Middle frontal gyrus (tissue), 1 donor: ENCODE data around the gene CT47C1.
"Not testable (repeated sequence)": the region's sequence is repeated elsewhere in the genome, so short reads cannot be mapped to it uniquely, and the experiment has no call there.

Experiments
- DNase-seq: peaks from one replicate; pipeline ENCODE4 v3.0.0-alpha.2; 2015; ENCODE audit warnings: low spot score; ENCODE audit errors: extremely low spot score

CT47C1 gene

DNA sequence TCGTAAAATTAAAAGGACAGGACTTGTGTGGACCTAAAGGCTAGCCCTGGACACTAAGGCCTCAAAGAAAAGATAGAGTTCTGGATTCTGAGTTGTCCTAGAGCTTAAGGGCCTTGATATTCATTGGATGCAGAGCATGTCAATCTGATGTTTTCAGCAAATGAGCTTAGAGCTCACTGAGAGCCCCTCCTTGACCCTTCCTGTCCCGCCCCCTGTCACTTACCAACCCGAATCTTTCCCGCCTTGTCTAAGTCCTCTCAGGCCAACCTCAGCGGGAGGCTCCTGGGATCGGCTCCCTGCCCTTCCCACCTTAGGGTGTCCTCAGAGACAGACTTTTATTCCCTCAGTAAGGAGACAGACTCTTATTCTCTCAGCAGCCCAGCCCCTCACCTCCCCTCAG, at the start of gene CT47C1:
TSS of gene CT47C1 (plus strand) at position 250 of the 400 bp plus-strand sequence. CDS start 233 bp downstream, outside the sequence.
- no peak for DNase-seq

DNA sequence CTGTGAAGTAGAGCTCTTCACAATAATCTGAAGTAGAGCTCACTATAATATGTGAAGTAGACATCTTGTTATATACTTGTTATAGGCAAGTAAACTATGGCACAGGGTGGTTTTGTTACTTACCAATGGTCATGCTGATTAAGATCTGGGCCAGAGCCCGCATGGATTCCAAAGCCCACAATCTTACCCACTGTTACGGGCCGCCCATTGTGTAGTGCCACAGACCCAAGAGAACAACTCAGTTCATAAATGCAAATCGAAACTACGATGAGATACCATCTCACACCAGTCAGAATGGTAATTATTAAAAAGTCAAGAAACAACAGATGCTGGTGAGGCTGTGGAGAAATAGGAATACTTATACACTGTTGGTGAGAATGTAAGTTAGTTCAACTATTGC, 46.9 kb upstream of the CT47C1 start:
- DNase-seq: no peak

DNA sequence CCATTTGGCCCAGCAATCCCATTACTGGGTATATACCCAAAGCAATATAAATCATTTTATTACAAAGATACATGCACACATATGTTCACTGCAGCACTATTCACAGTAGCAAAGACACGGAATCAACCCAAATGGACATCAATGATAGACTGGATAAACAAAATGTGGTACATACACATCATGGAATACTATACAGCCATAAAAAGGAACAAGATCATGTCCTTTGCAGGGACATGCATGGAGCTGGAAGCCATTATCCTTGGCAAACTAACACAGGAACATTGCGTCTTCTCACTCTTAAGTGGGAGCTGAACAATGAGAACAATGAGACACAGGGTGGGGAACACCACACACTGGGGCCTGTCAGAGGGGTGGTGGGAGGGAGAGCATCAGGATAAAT, 46.4 kb upstream of the CT47C1 start:
- not testable (repeated sequence) for DNase-seq

DNA sequence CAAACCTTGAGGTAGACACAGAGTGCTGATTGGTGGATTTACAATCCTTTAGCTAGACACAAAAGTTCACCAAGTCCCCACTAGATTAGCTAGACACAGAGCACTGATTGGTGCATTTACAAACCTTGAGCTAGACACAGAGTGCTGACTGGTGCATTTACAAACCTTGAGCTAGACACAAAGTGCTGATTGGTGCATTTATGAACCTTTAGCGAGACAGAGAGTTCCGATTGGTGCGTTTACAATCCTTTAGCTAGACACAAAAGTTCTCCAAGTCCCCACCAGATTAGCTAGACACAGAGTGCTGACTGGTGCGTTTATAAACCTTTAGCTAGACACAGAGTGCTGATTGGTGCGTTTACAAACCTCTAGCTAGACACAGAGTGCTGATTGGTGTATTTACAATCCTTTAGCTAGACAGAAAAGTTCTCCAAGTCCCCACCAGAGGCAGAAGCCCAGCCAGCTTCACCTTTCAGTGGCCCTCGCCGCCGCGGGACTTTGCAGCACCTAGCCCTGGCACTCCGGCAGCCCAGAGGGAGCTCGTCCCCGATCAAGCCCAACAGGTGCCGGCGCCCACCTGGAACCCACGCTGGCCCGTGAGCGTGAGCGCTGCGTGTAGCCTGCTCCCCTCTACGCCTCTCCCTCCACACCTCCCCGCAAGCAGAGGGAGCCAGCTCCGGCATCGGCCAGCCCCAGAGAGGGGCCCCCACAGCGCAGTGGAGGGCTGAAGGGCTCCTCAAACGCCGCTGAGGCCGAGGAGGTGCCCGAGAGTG, 44.6 kb upstream of the CT47C1 start:
- DNase-seq: not testable (repeated sequence)

DNA sequence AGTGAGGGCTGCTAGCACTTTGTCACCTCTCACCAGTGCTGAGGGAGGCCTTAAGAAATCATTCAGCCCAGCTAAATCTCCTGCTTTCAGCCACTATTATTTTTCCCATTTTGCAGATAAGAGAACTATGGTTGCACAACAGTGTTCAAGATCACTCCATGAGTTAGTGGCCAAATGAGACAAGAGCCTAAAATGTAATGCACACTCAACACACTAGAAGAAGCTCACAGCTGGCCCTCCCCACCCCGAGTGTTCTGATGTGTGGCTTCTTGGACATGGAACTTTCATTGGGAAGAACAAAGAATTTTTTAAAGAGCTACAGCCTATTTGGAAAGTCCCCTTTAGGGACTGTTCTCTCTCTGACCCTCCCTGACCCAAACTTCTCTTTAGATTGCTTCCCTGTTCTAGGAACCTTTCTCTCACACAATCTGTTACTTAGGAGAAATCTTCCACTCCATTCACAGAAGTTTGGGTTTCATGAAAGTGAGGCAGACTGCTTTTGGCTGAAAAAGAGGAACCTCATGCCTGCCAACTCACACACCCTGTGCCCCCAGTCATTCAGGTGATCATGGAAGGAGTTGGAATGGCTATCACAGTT, 44.0 kb upstream of the CT47C1 start:
- no peak for DNase-seq

DNA sequence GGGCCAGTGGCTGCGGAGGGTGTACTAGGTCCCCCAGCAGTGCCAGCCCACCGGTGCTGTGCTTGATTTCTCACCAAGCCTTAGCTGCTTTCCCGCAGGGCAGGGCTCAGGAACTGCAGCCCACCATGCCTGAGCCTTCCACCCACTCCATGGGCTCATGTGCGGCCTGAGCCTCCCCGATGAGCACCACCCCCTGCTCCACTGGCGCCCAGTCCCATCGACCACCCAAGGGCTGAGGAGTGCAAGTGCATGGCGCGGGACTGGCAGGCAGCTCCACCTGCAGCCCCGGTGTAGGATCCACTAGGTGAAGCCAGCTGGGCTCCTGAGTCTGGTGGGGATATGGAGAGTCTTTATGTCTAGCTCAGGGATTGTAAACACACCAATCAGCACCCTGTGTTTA, 43.1 kb upstream of the CT47C1 start:
- DNase-seq: not testable (repeated sequence)

DNA sequence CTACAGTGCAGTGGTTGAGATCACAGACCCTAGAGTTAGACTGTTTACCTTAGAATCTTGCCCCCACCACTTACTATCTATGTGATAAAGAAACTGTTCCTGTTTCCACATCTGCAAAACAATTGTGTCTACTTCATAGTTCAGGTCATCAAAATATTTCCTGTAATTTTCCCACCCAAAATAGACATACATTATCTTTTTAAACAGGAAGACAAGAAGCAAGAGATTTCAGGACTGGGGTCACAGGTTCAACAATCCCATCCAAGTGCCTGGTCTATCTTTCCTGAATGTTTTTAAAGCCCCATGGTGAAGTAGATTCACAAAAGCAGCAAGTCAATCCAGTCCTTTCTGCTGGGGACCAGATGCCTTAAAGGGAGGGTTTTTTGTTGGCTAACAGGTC, 41.8 kb upstream of the CT47C1 start:
- no peak for DNase-seq

DNA sequence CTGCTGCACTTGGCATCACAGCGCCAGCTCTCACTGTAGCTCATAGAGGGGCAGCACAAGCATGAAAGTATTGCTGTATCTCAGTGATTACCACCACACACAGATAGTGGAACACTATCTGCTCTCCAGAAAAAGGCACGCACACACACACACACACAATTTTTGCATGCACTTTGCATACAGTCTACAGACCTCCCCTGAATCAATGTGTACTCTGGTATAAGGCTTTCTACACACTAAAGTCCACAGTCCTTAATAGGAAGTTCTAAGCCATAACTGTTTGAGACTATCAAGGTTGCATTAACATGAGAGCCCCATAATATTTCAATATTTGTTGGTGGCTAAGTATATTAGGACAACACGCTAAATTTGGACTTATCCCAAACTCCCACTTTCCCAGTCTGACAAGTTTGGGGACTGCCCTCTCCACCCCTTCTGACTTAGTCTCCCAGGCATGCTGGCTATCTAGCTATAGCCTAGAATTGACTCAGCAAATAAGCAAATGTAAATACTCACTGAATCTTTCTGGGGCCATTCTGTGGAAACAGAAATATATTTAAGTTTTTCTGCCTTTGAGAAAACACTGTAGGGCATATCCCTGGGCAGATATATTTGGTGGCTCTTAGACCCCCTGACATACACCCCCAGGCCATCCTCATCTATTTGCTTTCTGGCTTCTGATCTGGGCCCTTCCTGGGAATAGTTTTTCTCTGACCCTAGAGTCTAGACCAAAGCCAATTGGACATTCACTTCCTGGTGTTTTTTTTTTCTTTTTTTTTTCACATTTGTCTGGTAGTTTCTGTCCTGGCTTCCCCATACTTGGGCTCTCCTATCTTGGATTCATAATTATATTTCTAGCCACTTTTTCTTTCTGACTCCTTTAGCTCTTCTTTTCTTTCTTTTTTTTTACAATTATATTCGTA, 36.4 kb upstream of the CT47C1 start:
- DNase-seq: no peak

DNA sequence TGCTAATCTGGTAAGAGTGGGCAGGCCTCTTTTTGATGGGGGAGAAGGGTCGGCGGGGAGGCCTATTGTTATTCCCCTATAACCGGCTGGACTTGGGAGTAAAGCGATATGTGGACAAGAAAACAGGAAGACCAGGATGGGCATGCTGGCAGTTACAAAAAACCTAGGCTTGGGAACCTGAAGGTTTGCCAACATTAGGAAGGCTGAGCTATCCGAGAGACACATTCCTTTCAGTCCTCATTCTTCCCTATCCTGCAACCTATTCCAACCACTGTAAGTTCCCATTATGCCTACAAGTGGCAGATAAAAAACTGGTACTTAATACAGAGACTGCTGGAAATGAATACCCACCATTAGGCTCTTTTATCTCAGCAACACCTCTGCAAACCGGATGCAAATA, 32.4 kb upstream of the CT47C1 start:
- no peak for DNase-seq

DNA sequence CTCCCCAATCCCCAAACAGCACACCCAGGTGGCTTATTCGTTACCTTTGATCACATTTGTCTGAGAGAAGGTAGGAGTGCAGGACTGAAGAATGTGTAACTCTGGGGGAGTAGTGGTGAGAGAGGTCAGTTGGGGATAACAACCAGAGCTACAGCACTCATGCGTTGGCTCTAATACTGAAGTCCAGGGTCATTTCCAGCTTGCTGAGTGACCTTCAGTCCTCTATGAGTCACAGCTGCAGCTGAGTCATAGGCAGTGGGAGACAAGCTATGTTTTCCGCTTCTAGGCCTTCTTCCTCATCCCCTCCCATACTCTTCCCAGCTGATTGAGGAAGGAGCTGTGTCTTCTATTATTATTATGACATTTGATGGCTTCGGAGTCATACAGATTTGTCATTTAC, 31.6 kb upstream of the CT47C1 start:
- no peak for DNase-seq

DNA sequence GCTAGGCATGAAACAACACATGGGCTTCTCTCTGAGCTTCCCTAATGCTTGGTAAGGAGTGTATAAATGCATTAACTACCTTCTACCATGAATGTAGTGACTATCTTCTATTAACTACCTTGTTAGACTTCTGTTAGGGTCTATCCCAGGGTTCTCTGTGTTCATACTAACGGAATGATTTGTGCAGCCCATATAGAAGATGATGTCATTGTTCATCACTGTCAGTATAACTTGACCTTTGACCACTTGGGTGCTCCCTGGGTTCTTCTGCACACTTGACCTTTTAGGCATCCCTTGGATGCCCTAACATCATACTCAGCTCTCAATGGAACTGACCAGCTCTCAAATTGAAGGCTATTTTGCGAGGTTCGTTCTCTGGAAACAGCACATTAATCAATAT, 30.8 kb upstream of the CT47C1 start:
- DNase-seq: no peak

DNA sequence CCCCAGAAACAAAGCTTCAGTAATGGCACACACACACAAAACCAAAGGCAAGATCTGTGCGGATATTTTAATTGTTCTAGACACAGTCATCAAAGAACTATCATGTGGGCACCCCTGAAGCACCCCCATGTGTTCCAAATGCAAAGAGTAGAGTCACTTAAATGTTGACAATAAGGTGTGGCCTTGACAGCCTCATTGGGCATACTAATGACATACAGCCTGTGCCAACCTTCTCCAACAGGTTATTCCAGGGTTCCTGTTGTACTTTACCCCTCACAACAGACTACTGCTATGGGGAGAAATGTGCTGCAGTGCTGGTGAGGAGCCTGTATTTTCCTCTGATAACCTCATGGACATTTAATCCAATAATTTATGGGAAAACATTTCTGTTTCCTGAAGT, 29.8 kb upstream of the CT47C1 start:
- DNase-seq: no peak

DNA sequence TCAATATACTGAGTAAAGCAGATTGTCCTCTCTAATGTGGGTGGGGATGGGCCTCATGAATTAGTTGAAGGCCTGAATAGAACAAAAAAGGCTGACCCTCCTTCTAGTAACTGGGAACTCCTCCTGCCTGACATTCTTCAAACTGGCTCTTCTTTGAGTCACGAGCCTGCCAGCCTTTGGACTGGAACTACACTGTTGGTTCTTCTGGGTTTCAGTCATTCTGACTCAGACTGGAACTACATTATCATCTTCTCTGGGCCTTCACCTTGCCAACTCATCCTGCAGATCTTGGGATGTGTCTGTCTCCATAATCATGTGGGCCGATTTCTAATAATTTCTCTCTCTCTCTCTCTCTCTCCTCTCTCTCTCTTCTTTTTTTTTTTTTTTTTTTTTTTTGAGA, 26.9 kb upstream of the CT47C1 start:
- no peak for DNase-seq

DNA sequence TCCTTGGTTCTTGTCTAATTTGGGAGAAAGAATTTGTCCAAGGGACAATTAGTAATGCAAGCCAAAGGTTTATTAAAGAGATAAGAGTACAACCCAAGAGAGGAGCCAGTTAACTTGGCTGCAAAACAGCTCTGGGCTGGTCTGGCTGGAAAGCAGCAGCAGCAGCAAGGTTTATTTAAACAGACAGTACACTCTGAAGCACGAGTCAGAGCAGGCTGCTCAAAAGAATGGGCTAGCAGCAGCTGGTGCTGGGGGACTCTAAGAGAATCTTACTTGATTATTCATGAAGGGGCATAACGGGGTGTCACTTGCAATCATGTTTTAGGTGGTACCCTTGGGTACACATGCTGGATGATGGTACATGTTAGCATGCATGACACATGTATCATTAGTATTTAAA, 17.1 kb upstream of the CT47C1 start:
- no peak for DNase-seq

DNA sequence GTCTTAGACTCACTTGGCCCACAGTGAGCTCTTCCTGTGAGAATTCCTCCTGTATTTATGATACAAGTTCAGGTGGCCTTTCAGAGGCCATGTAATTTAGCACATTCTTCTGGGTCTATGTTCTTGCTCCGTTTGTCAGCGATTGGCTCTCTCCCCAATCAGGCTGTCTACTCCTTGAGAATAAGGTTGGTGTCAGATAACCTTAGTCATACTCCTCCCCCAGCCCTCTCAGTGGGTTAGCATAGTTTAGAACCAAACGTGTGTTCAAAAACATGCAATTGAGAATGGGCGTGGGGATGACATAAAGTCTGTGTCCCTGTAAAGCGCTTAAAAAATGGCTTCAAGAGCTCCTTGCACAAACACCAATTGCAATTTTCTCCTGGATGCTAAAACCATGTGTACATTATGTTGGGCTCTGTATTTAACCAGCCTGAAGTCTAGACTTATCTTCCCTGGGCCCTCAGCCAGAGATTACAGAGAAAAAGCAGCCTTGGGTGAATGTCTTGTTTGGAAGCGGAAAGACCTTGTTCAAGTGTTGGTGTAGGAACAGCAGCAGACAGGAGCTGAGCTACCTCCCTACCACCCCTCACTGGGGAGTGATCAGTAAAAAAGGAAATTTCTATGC, 9.9 kb upstream of the CT47C1 start:
- DNase-seq: no peak

DNA sequence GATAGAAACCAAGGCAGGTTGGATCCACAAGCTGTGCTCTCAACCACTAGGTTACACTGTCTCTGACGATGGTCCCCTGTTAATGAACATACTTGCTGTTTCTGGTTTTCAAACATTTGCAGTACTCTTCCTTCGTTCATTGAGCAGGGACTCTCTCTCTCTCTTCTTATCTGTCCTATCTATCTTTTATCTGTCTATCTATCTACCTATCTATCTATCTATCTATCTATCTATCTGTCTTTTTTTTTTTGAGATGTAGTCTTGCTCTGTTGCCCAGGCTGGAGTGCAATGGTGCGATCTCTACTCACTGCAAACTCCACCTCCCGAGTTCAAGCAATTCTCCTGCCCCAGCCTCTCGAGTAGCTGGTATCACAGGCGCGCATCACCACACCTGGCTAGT, 9.4 kb upstream of the CT47C1 start:
- no peak for DNase-seq

DNA sequence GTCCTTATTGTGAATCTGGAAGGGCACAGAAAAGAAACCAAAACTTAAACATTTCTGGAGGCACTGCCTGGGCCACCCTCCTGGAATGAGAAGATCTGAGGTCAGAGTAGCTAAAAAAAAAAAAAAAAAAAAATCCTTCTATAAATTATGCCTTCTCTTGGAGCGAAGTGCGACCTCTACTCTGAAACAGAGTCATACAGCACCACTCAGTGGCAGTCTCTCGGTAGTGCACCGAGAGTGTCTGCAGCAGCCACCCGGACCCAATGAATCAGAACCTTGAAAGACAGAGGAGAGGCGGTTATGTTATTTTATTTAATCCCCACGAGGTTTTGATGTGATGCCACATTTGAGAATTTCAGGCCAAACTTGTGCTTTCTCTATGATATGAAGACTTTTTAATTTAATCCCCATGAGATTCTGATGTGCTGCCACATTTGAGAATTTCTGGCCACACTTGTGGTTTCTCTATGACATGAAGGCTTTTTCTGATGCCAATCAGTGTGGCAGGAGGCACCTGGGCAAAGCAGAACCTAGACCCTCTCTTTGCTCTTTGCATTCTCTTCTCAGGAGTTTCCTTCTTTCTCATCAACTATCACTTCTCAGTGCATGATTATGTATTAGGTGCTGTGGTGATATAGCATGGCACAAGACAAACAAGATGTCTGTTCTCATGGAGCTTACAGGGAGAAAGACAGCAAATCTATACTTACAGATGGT, 5.6 kb upstream of the CT47C1 start:
- no peak for DNase-seq

DNA sequence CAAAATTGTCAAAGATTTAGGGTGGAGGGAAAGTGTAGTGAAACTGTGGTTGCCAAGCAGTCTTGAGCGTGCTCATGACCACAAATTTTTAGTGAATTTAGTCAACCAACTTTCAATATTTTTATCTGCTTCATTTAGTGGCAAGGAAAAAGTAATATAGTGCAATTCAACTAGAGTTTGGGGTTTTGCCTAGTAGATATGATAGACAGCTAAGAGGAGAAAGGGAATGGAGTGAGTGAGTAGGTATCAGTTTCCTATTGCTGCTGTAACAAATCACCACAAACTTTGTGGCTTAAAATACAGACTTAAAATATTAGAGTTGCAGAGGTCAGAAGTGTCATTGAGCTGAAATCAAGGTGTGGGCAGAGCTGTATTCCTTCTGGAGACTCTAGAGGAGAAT, 3.7 kb upstream of the CT47C1 start:
- no peak for DNase-seq

DNA sequence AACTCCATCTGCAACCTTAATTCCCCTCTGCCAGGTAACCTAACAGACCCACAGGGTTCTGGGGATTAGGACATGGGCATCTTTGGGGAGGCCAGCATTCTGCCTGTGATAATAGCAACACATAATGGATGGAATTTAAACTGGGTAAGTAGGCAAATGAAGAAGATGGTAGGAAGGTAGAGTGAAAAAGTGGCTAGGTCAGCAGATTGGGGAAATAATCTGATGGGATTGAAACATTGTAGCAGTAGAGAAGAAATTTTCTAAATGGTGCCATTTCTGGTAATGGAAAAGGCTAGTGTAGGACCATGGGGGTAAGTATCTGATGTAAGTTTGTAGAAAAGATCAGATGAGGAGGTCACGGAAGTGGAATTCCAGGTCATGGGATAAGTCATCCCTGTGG, 3.0 kb upstream of the CT47C1 start:
- no peak for DNase-seq

DNA sequence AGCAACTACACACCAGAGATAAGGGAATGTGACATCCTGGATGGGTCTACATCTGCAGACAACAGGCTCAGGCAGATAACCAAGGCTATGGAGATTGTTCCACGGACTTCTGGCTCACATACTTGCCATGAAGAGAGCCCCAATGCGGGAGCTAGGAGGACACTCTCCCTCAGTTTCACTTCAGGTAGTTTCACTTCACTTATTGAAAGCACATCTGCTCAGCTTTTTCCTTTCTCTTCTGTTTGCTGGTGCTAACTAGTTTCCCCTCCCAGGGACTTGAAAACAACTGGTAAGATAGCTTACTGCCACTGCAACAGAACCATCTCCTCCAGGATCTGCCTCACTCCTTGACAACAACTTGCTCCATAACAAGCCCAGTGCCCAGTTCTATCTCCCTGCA, 1.4 kb upstream of the CT47C1 start:
- no peak for DNase-seq
